Ascending aorta (tissue), 2 donors: ENCODE data around the gene BEND6. TPM values are rescaled to one million over a fixed set of nuclear protein-coding genes. Genes with fewer than 3 reads are reported as not detected.
"Not testable (repeated sequence)": the region's sequence is repeated elsewhere in the genome, so short reads cannot be mapped to it uniquely, and the experiment has no call there.

ENCODE experiments used
- DNase-seq, 2 donors: peaks; one replicate each; pipeline ENCODE4 v3.0.0-alpha.2; 2019; ENCODE audit warnings: low spot score in 2 of 2
- H3K27ac ChIP-seq, 2 donors: fragments of 200-600 bp; sonication (generic); one replicate each; pipeline ENCODE4 v1.5.1; 2016 to 2017; ENCODE audit warnings: mild to moderate bottlenecking in 1 of 2
- H3K27me3 ChIP-seq: fragments of 200-600 bp; sonication (generic); one replicate; pipeline ENCODE4 v1.5.1; 2017
- H3K36me3 ChIP-seq, 2 donors: fragments of 200-600 bp; sonication (generic); one replicate each; pipeline ENCODE4 v1.5.1; 2016
- H3K4me1 ChIP-seq, 2 donors: fragments of 200-600 bp; sonication (generic); one replicate each; pipeline ENCODE4 v1.5.1; 2016 to 2017; ENCODE audit warnings: mild to moderate bottlenecking in 1 of 2
- H3K4me3 ChIP-seq, 2 donors: fragments of 200-600 bp; sonication (generic); one replicate each; pipeline ENCODE4 v1.5.1; 2016 to 2017; ENCODE audit warnings: mild to moderate bottlenecking in 1 of 2
- H3K9me3 ChIP-seq, 2 donors: fragments of 200-600 bp; sonication (generic); one replicate each; pipeline ENCODE4 v1.5.1; 2016
- intact Hi-C: fragments of 100-400 bp; cut with DNase I; formaldehyde crosslinking; loops from one replicate; pipeline ENCODE4 v1.15.1; 2023
- total RNA-seq: library from RNA; depleted of rRNA; stranded (reverse); fragments of >200 nt; gene quantifications from one replicate; pipeline ENCODE4 v1.1.0, GENCODE V29; 2016
- TF ChIP-seq, protein P1 (sequence below), 3 experiments: fragments of 200-600 bp in 2 of 3; fragments of 450-650 bp in 1 of 3; sonication (generic) in 2 of 3; IDR thresholded peaks; one replicate each; pipeline ENCODE4 v1.5.1; 2016 to 2019; ENCODE audit warnings: antibody characterized with exemption in 3 of 3, mild to moderate bottlenecking in 1 of 3, moderate library complexity in 1 of 3

Gene BEND6
- total RNA-seq, 1 donor from 2014 or later: 1.3 TPM

DNA sequence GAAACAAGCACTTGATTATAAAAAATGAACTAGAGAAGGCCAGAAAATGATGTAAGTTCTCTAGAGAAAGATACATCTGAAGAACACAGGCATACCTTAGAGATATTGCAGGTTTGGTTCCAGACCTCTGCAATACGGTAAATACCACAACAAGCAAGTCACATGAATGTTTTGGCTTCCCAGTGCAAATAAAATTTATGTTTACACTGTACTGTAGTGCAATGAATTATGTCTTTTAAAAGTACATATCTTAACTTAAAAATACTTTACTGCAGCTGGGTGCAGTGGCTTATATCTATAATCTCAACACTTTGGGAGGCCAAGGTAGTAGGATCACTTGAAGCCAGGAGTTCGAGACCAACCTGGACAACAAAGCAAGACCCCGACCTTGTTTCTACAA lies 80.6 kb downstream of the BEND6 start:
- H3K4me3 ChIP-seq: no peak overlapping the region
- intact Hi-C loops: no loop called here
- no peaks in the 10 kb centered on the region for H3K27me3 ChIP-seq
- no peaks in the 10 kb centered on the region for H3K36me3 ChIP-seq
- TF ChIP-seq, protein P1, sequence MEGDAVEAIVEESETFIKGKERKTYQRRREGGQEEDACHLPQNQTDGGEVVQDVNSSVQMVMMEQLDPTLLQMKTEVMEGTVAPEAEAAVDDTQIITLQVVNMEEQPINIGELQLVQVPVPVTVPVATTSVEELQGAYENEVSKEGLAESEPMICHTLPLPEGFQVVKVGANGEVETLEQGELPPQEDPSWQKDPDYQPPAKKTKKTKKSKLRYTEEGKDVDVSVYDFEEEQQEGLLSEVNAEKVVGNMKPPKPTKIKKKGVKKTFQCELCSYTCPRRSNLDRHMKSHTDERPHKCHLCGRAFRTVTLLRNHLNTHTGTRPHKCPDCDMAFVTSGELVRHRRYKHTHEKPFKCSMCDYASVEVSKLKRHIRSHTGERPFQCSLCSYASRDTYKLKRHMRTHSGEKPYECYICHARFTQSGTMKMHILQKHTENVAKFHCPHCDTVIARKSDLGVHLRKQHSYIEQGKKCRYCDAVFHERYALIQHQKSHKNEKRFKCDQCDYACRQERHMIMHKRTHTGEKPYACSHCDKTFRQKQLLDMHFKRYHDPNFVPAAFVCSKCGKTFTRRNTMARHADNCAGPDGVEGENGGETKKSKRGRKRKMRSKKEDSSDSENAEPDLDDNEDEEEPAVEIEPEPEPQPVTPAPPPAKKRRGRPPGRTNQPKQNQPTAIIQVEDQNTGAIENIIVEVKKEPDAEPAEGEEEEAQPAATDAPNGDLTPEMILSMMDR (IDR thresholded peaks at IDR 0.05): no peak
- H3K27ac ChIP-seq: no peak overlapping the region
- no peak for DNase-seq
- no peaks in the 10 kb centered on the region for H3K9me3 ChIP-seq
- H3K4me1 ChIP-seq: no peaks in the 10 kb centered on the region

DNA sequence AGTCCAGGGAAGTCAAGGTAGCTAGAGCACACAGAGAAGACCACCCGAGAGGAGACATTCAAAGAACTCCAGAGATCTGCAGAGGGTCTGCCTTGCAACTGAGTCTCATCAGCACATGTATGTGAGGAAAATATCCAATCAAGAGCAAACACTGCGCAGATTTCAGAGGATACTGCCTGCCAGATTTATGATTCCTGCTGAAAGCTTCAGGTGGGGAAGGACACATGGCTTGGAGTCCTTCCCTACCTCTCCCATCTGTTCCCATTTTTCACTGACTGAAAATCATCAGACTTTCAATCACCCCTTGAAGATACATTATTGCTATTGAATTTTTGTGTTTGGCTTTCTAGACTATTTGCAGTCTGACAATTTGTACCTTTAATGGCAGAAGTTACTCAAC lies 84.0 kb downstream of the BEND6 start:
- no peak for DNase-seq
- TF ChIP-seq, protein P1 (IDR thresholded peaks at IDR 0.05): no peak
- no peaks in the 10 kb centered on the region for H3K4me1 ChIP-seq
- no peaks in the 10 kb centered on the region for H3K36me3 ChIP-seq
- intact Hi-C loops: no loop called here
- H3K27me3 ChIP-seq: no peaks in the 10 kb centered on the region
- H3K9me3 ChIP-seq: no peaks in the 10 kb centered on the region
- no peak overlapping the region for H3K4me3 ChIP-seq
- H3K27ac ChIP-seq: no peak overlapping the region

DNA sequence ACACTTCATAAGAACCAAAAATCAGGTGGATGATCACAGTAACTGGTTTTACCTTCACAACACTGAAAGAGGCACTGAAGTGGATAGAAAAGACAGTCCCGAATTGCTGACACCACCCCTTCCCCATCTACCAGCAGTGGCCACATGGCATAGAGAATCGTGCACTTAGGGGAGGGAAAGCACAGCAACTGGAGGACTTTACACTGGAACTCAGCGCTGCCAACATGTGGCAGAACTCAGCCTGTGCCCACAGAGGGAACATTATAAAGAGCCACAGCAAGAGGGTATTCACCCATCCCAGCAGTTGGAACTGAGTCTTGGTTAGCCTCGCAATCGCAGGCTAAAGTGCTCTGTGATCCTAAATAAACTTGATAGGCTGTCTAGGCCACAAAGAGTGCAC lies 85.1 kb downstream of the BEND6 start:
- Histone ChIP-seq H3K4me1 (no peaks in the 10 kb centered on the region), H3K9me3 (no peaks in the 10 kb centered on the region), H3K4me3 (no peak overlapping the region), H3K27ac (no peak overlapping the region), H3K36me3 (no peaks in the 10 kb centered on the region), H3K27me3 (no peaks in the 10 kb centered on the region)
- TF ChIP-seq, protein P1 (IDR thresholded peaks at IDR 0.05): no peak
- DNase-seq: no peak
- intact Hi-C loops: no loop called here

DNA sequence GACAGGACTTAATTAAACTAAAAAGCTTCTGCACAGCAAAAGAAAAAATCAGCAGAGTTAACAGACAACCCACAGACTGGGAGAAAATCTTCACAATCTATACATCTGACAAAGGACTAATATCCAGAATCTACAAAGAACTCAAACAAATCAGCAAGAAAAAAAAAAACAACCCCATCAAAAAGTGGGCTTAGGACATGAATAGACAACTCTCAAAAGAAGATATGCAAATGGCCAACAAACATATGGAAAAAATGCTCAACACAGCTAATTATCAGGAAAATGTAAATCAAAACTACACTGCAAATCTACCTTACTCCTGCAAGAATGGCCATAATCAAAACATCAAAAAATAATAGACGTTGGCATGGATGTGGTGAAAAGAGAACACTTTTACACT lies 89.2 kb downstream of the BEND6 start:
- H3K4me1 ChIP-seq: peaks cover 0 to 11% of the 10 kb centered on the region in 2 donors
- intact Hi-C loops, H3K9me3 ChIP-seq, H3K36me3 ChIP-seq, H3K4me3 ChIP-seq, DNase-seq, H3K27ac ChIP-seq, H3K27me3 ChIP-seq: not testable (repeated sequence)

DNA sequence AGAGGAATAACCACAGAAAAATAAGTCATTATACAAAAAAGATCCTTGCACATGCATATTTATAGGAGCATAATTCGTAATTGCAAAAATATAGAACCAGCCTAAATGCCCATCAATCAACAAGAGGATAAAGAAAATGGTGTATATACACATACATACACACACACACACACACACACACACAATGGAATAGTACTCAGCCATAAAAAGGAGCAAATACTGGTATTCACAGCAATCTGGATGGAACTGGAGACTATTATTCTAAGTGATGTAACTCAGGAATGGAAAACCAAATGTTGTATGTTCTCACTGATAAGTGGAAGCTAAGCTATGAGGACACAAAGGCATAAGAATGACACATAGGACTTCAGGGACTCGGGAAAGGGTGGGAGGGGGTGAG lies 89.7 kb downstream of the BEND6 start:
- H3K27ac ChIP-seq: no peak overlapping the region
- H3K27me3 ChIP-seq: no peaks in the 10 kb centered on the region
- no peaks in the 10 kb centered on the region for H3K36me3 ChIP-seq
- DNase-seq: no peak
- no peaks in the 10 kb centered on the region for H3K9me3 ChIP-seq
- peaks cover 0 to 12% of the 10 kb centered on the region in 2 donors for H3K4me1 ChIP-seq
- H3K4me3 ChIP-seq: no peak overlapping the region
- intact Hi-C loops: no loop called here
- TF ChIP-seq, protein P1 (IDR thresholded peaks at IDR 0.05): no peak

DNA sequence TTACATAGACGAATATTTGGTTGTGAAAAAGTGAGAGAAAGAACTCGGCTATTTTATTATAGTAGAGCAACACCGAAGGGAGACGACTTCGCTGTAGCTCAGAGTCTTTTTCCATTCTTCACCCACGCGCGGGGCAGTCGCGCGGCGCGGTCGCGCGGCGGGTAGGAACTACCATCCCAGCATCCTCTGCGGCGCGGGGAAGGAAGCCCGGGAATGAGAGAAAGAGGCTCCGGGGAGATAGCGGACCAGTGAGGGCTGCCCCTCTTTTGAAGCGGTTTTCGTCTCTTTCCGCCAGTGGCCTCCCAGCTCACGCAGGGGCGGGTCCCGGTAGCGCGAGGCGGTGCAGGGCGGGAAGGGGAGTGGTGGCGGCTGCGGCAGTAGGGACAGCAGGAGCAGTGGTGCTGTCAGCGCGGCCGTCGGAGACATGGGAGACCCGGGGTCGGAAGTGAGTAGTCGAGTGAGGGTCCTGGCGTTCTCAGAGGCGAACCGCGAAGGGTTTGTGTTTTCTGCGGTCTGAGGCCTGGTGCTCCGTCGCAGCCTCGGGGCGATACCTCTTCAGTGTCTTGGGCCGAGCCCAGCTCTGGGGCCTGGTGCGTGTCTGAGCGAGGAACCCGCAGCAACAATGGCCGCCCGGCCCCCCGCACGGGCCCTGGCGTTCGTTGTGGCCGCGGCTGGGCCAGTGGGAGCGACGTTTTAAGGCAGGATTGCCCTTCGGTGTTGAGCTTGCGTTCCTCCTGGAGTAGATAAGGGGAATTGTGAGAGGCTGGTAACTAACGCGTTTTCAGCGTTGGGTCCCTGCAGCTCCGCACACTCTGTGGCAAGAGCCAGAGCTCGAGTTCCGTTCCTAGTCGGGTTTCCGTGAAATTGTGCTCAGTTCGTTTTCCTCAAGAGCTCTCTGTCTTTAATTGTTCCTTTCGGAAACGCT lies 91.7 kb downstream of the BEND6 start, which contains the start of gene KIAA1586:
KIAA1586 (plus strand) TSS at position 362 of the 925 bp plus-strand sequence; CDS start at position 425, 63 bp downstream.
- Histone ChIP-seq H3K4me3 (peak within 1 kb of the TSS; percentile 58 to 59), H3K36me3 (peaks cover 1 to 13% of the 10 kb centered on the region in 2 donors), H3K4me1 (peaks cover 0 to 12% of the 10 kb centered on the region in 2 donors)
- not testable (repeated sequence) for H3K27ac ChIP-seq, H3K9me3 ChIP-seq, H3K27me3 ChIP-seq
- peak; percentile 62 to 95 for DNase-seq
- intact Hi-C loops: loop anchor here (1.0 to 5.0 kb wide), 3 partner anchors 41 to 270 kb away; partner anchors contain the start of gene BAG2

DNA sequence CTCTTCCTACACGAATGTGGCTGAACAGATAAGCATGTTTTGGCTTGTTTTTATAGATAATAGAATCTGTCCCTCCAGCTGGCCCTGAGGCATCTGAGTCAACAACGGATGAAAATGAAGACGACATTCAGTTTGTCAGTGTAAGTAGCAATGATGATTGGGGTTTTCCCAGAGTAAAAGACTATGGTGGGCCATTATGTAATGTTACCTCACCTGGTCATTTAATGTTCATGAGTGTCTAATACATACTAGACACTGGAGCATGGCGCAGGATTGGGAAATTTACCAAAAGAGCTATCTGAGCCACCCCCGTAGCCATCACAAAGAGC lies 92.3 kb downstream of the BEND6 start:
- H3K9me3 ChIP-seq, DNase-seq, H3K27ac ChIP-seq, H3K27me3 ChIP-seq, H3K4me3 ChIP-seq: not testable (repeated sequence)
- Histone ChIP-seq H3K4me1 (peaks cover 0 to 12% of the 10 kb centered on the region in 2 donors), H3K36me3 (peaks cover 8 to 19% of the 10 kb centered on the region in 2 donors)
- intact Hi-C loops: loop anchor here (5.0 kb wide), 2 partner anchors 40 to 125 kb away; partner anchors contain the start of gene BAG2

DNA sequence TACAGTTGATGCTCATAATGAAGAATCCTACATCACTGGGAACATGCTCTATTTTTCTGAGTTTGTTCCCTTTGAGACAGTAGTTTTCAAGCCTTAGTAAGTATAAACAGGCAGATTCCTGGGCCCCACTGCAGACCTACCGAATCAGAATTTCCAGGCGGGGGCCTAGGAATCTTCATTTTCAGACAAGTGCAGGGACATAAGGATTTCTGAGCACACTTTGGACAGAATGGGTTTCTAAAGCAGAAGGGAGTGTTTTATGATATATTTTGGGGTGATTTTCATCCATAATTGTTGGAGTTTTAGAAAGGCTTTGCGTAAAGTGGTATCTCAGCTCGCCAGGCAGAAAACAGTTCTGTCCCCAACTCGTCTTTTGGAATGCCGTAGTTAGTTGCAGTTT lies 93.0 kb downstream of the BEND6 start:
- DNase-seq, H3K27ac ChIP-seq, H3K27me3 ChIP-seq, H3K9me3 ChIP-seq: not testable (repeated sequence)
- intact Hi-C loops: loop anchor here (5.0 kb wide), 2 partner anchors 39 to 124 kb away; partner anchors contain the start of gene BAG2
- H3K4me3 ChIP-seq: peak overlapping the region in 1 of 2 donors; percentile 26
- peaks cover 8 to 22% of the 10 kb centered on the region in 2 donors for H3K36me3 ChIP-seq
- H3K4me1 ChIP-seq: peaks cover 0 to 12% of the 10 kb centered on the region in 2 donors
